NCI-H748 treated with DMSO at 0.1 percent for 48 hours (cell line): ENCODE data around the gene SATL1.
"Not testable (repeated sequence)": the region's sequence is repeated elsewhere in the genome, so short reads cannot be mapped to it uniquely, and the experiment has no call there.

Experiments
- DNase-seq: peaks from one replicate; lab custom pipeline; 2025; lab: John Stamatoyannopoulos, UW

The SATL1 gene

GRCh38 chrX:85243761-85244449 is at the start of gene SATL1, which contains the start of gene ZNF711:
TSS of gene SATL1 (minus strand) at chrX:85243779. CDS start at chrX:85108968, 134,811 bp downstream.
TSS of gene ZNF711 (plus strand) at chrX:85243991. CDS start at chrX:85247573, 3,582 bp downstream.
- DNase-seq: peak; percentile 92

- DNase-seq: no peak
Measured at GRCh38 chrX:85288992-85289723, 45.6 kb upstream of the SATL1 start.

- DNase-seq: not testable (repeated sequence)
Measured at GRCh38 chrX:85285286-85285685, 41.7 kb upstream of the SATL1 start.

GRCh38 chrX:85244450-85245211 is 1.1 kb upstream of the SATL1 start:
- peak; percentile 56 for DNase-seq

- DNase-seq: no peak
Measured at GRCh38 chrX:85243155-85243554, 424 bp downstream of the SATL1 start.

- no peak for DNase-seq
Measured at GRCh38 chrX:85223359-85223758, 20.2 kb downstream of the SATL1 start.

GRCh38 chrX:85221361-85221760 is 22.2 kb downstream of the SATL1 start:
- DNase-seq: no peak

GRCh38 chrX:85215946-85216345 is 27.6 kb downstream of the SATL1 start:
- DNase-seq: no peak

GRCh38 chrX:85213792-85214530 is 29.6 kb downstream of the SATL1 start:
- no peak for DNase-seq

- DNase-seq: no peak
Measured at GRCh38 chrX:85203461-85203970, 40.1 kb downstream of the SATL1 start.

GRCh38 chrX:85196319-85196718 is 47.3 kb downstream of the SATL1 start:
- DNase-seq: no peak

- no peak for DNase-seq
Measured at GRCh38 chrX:85159644-85160043, 83.9 kb downstream of the SATL1 start.

- no peak for DNase-seq
Measured at GRCh38 chrX:85140964-85141363, 102.6 kb downstream of the SATL1 start.

- no peak for DNase-seq
Measured at GRCh38 chrX:85139422-85139821, 104.2 kb downstream of the SATL1 start.

- no peak for DNase-seq
Measured at GRCh38 chrX:85136409-85136808, 107.2 kb downstream of the SATL1 start.

- DNase-seq: no peak
Measured at GRCh38 chrX:85115252-85115651, 128.3 kb downstream of the SATL1 start.

- no peak for DNase-seq
Measured at GRCh38 chrX:85114776-85115175, 128.8 kb downstream of the SATL1 start.

- DNase-seq: no peak
Measured at GRCh38 chrX:85114171-85114570, 129.4 kb downstream of the SATL1 start.

- no peak for DNase-seq
Measured at GRCh38 chrX:85113746-85114145, 129.8 kb downstream of the SATL1 start.

GRCh38 chrX:85112293-85112692 is 131.3 kb downstream of the SATL1 start:
- DNase-seq: no peak

- no peak for DNase-seq
Measured at GRCh38 chrX:85111347-85111746, 132.2 kb downstream of the SATL1 start.

GRCh38 chrX:85109235-85109634 is 134.3 kb downstream of the SATL1 start:
- DNase-seq: no peak
